Spleen (tissue), 11 donors: ENCODE measurements around the gene C1QA. TPM values are rescaled to one million over a fixed set of nuclear protein-coding genes. Genes with fewer than 3 reads are reported as not detected.

Source experiments
- DNase-seq: peaks from one replicate; pipeline ENCODE4 v3.0.0-alpha.2; 2020
- H3K27ac ChIP-seq, 8 donors: fragments of 200-600 bp; sonication (generic) in 7 of 8; 1 replicate in 4 of 8; 2 replicates in 4 of 8; pipeline versions ENCODE4 v1.5.0 to v1.8.0; 2016 to 2021; ENCODE audit warnings: inconsistent platforms in 4 of 8, mild to moderate bottlenecking in 4 of 8, moderate library complexity in 1 of 8
- H3K27me3 ChIP-seq, 7 donors: fragments of 200-600 bp; sonication (generic) in 6 of 7; replicated peaks in 1 of 7; 1 replicate in 4 of 7; 2 replicates in 3 of 7; pipeline versions ENCODE4 v1.5.0 to v1.8.0; 2016 to 2021; ENCODE audit warnings: inconsistent platforms in 3 of 7, mild to moderate bottlenecking in 1 of 7
- H3K36me3 ChIP-seq, 6 donors: fragments of 200-600 bp; sonication (generic) in 5 of 6; 1 replicate in 4 of 6; 2 replicates in 2 of 6; pipeline versions ENCODE4 v1.5.0 to v1.8.0; 2016 to 2021; ENCODE audit warnings: inconsistent platforms in 2 of 6
- H3K4me1 ChIP-seq, 6 donors: fragments of 200-600 bp; sonication (generic) in 5 of 6; 1 replicate in 3 of 6; 2 replicates in 3 of 6; pipeline versions ENCODE4 v1.5.0 to v1.8.0; 2016 to 2021; ENCODE audit warnings: inconsistent platforms in 3 of 6
- H3K4me3 ChIP-seq, 8 donors: fragments of 200-600 bp; sonication (generic) in 7 of 8; 1 replicate in 4 of 8; 2 replicates in 4 of 8; pipeline versions ENCODE4 v1.5.0 to v1.8.0; 2016 to 2021; ENCODE audit warnings: inconsistent platforms in 4 of 8, mild to moderate bottlenecking in 4 of 8, moderate library complexity in 2 of 8
- H3K9me3 ChIP-seq, 8 donors: fragments of 200-600 bp; sonication (generic) in 7 of 8; 1 replicate in 4 of 8; 2 replicates in 4 of 8; pipeline versions ENCODE4 v1.5.0 to v1.8.0; 2016 to 2021; ENCODE audit warnings: inconsistent platforms in 4 of 8
- CTCF ChIP-seq, 11 experiments: fragments of 200-600 bp in 7 of 11; fragments of 450-650 bp in 4 of 11; sonication (generic) in 4 of 11; IDR thresholded peaks in 8 of 11; conservative IDR thresholded peaks in 3 of 11; 1 replicate in 7 of 11; 2 replicates in 4 of 11; pipeline versions ENCODE4 v1.4.0 to v1.8.0; 2016 to 2021; ENCODE audit warnings: antibody characterized with exemption in 11 of 11, inconsistent platforms in 4 of 11, mild to moderate bottlenecking in 1 of 11
- POLR2A ChIP-seq, 3 donors: fragments of 450-650 bp; IDR thresholded peaks; one replicate each; pipeline ENCODE4 v1.5.1; 2017; ENCODE audit warnings: antibody characterized with exemption in 3 of 3, mild to moderate bottlenecking in 1 of 3
- POLR2AphosphoS5 ChIP-seq, 3 donors: sonication (generic); formaldehyde crosslinking; IDR thresholded peaks; one replicate each; pipeline ENCODE4 v1.5.1; 2017; ENCODE audit warnings: antibody characterized with exemption in 3 of 3
- WGBS, 5 donors: extraction: QIAGEN DNeasy Blood & Tissue Kit in 3 of 5; methylation state at CpG; one replicate each; pipeline versions ENCODE4 v1.1.5 to v1.1.7; 2013 to 2018; 5-methylcytosine and 5-hydroxymethylcytosine counted together
- intact Hi-C: fragments of 100-400 bp; cut with DNase I; formaldehyde crosslinking; loops from one replicate; pipeline ENCODE4 v1.15.0; 2023; ENCODE audit warnings: low total_unique reads
- polyA plus RNA-seq, 3 donors: library from polyadenylated mRNA; stranded (reverse); fragments of 200-250 nt; gene quantifications; one replicate each; pipeline ENCODE4 v1.2.1, GENCODE V29; 2013
- total RNA-seq, 7 donors: library from RNA; depleted of rRNA in 3 of 7; stranded (reverse); fragments of >200 nt in 3 of 7; fragmentation: NEBNext Ultra II Directional in 4 of 7; extraction: Animal tissue kit (Norgen Biotek cat#: 25700) in 4 of 7; gene quantifications; one replicate each; pipeline versions ENCODE4 v1.1.0 to v1.2.1, GENCODE V29; 2016 to 2021
- donor health status: healthy with polysubstance abuse.
- donor health status: DM: no; HTN: no; CAD: no; lungs with moderate emphysema.
- donor health status: DM: no; HTN: no; CAD: no.
- donor health status: Bipolar disorder and iron deficiency.
- donor health status: healthy.
- donor health status: DM: no; HTN: no; CAD: no.
- donor health status: DM: yes; HTN: yes; CAD: no.

The C1QA gene
- total and polyA plus RNA-seq, 10 donors, result 296 to 1,485 (median 925) TPM

DNA sequence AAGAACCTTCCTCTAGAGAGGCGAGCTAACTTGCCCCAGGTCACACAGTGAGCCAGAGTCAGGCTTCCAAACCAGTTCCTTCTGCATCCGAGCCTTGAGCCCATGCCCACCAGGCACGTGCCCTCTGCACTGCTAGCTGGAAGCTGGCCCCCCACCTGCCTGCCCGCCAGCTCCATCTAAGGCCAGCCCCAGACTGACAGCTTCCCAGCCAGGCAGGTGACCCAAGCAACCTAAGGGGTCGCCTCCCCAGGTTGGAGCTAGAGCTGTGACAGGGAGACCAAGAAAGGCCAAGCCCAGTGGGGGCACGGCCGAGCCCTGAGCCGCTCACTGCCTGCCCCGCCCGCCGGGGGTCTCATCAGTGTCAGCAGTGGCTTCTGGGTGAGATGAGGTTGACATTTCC lies 19.9 kb upstream of the C1QA start:
- H3K9me3 ChIP-seq, result no peaks in the 10 kb centered on the region
- TF ChIP-seq POLR2AphosphoS5 (IDR thresholded peaks at IDR 0.05) (no peak), CTCF (IDR thresholded peaks at IDR 0.05 in 8 of 11, conservative IDR thresholded peaks at IDR 0.05 in 3 of 11) (no peak), POLR2A (IDR thresholded peaks at IDR 0.05) (no peak)
- H3K4me3 ChIP-seq, result no peak overlapping the region
- DNase-seq, result no peak
- H3K36me3 ChIP-seq, result no peaks in the 10 kb centered on the region
- H3K27me3 ChIP-seq, result peaks cover 0 to 100% (median 19%) of the 10 kb centered on the region in 7 donors
- 45 to 60% (median 50%) methylated on average over 2 to 11 of the region's 11 CpGs for WGBS, 5 donors
- intact Hi-C loops, result no loop called here
- no peak overlapping the region for H3K27ac ChIP-seq
- no peaks in the 10 kb centered on the region for H3K4me1 ChIP-seq

DNA sequence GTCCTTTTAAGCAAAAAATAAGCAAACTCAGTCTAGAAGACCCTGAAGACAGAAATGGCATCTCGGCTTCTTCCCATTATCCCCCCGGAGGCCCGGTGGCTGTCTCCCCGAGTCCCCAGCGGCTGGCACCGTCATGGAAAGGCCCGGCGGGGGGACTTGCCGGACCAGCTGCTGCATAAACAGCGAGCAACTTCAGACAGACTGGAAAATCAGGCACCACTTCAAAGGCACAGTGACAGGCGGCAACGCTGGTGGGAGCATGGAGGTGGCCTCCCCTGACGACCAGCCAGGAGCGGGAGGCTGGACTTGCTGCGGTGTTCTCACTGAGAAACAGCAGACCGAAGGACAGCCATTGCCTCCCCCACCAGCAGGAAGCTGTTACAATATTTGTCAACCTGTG lies 18.4 kb upstream of the C1QA start:
- peaks cover 0 to 98% (median 19%) of the 10 kb centered on the region in 7 donors for H3K27me3 ChIP-seq
- TF ChIP-seq CTCF (IDR thresholded peaks at IDR 0.05 in 8 of 11, conservative IDR thresholded peaks at IDR 0.05 in 3 of 11), result no peak
- no peak for TF ChIP-seq POLR2AphosphoS5 (IDR thresholded peaks at IDR 0.05)
- no peak for TF ChIP-seq POLR2A (IDR thresholded peaks at IDR 0.05)
- H3K4me1 ChIP-seq, result no peaks in the 10 kb centered on the region
- no peak overlapping the region for H3K4me3 ChIP-seq
- no peak overlapping the region for H3K27ac ChIP-seq
- DNase-seq, result no peak
- no peaks in the 10 kb centered on the region for H3K36me3 ChIP-seq
- intact Hi-C loops, result no loop called here
- 48 to 56% (median 51%) methylated on average over 16 of the region's 16 CpGs for WGBS, 5 donors
- H3K9me3 ChIP-seq, result no peaks in the 10 kb centered on the region

GRCh38 chr1:22619252-22619651 lies 17.2 kb upstream of the C1QA start:
- no peak overlapping the region for H3K4me3 ChIP-seq
- H3K9me3 ChIP-seq, result no peaks in the 10 kb centered on the region
- H3K27me3 ChIP-seq, result peaks cover 0 to 96% (median 19%) of the 10 kb centered on the region in 7 donors
- intact Hi-C loops, result no loop called here
- no peaks in the 10 kb centered on the region for H3K4me1 ChIP-seq
- H3K27ac ChIP-seq, result no peak overlapping the region
- TF ChIP-seq POLR2A (IDR thresholded peaks at IDR 0.05) (no peak), CTCF (IDR thresholded peaks at IDR 0.05 in 8 of 11, conservative IDR thresholded peaks at IDR 0.05 in 3 of 11) (no peak), POLR2AphosphoS5 (IDR thresholded peaks at IDR 0.05) (no peak)
- DNase-seq, result no peak
- WGBS, 5 donors, result 60 to 70% (median 63%) methylated on average over 7 of the region's 7 CpGs
- H3K36me3 ChIP-seq, result no peaks in the 10 kb centered on the region

DNA sequence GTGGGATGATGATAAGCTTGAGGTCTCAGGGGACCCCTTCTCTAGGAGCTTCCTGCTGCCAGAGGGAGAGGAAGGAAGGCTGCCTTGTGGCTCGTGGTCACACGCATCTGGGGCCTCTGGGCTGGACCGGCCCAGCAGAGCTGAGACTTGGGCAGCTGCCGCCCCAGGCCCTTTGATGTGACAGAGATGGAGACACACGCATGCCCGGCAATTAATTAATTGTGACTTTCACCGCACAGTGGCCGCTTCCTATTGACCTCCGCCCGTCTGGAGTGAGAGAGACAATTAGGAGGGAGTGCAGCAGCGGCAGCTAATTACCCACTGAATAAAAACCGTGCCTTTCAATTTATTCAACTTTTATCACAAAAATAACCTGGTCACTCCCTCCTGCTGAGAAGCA lies 16.6 kb upstream of the C1QA start:
- Histone ChIP-seq H3K27me3 (peaks cover 0 to 96% (median 19%) of the 10 kb centered on the region in 7 donors), H3K4me1 (no peaks in the 10 kb centered on the region), H3K36me3 (no peaks in the 10 kb centered on the region), H3K27ac (no peak overlapping the region), H3K4me3 (no peak overlapping the region), H3K9me3 (no peaks in the 10 kb centered on the region)
- intact Hi-C loops, result no loop called here
- TF ChIP-seq CTCF (IDR thresholded peaks at IDR 0.05 in 8 of 11, conservative IDR thresholded peaks at IDR 0.05 in 3 of 11) (no peak), POLR2AphosphoS5 (IDR thresholded peaks at IDR 0.05) (no peak), POLR2A (IDR thresholded peaks at IDR 0.05) (no peak)
- 42 to 71% (median 48%) methylated on average over 8 to 12 of the region's 12 CpGs for WGBS, 5 donors
- DNase-seq, result no peak
